CD1c-positive myeloid dendritic cell (primary cell): ENCODE measurements around the gene RERE.
"Not testable (repeated sequence)": the region's sequence is repeated elsewhere in the genome, so short reads cannot be mapped to it uniquely, and the experiment has no call there.

ENCODE experiments used
- DNase-seq: peaks from one replicate; pipeline ENCODE4 v3.0.0-alpha.2; 2016; ENCODE audit errors: extremely low spot score

Gene RERE

DNA sequence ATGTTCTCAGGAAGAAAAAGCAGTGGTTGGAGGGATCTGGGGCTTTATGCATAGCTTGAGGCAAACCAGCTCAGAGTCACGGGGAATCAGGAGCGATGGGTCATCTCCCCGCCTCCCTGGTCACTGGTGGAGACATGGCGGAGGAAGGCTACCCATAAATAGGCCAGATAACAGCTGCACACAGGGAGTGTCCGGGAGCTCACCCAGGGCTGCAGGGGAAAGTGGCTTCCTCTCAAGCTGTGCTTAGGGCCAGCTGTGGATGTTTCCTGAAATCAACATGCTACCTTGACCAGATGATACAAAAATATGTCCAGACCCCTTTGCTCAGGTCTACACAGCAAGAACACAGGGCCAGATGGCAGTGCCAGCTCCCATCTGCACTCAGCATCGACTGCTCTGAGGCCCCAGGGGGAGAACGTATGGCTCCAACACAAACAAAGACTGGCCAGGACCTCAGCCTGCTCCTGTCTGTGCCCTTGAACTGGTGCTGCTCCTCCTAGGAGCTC lies 27.1 kb upstream of the RERE start:
- no peak for DNase-seq

DNA sequence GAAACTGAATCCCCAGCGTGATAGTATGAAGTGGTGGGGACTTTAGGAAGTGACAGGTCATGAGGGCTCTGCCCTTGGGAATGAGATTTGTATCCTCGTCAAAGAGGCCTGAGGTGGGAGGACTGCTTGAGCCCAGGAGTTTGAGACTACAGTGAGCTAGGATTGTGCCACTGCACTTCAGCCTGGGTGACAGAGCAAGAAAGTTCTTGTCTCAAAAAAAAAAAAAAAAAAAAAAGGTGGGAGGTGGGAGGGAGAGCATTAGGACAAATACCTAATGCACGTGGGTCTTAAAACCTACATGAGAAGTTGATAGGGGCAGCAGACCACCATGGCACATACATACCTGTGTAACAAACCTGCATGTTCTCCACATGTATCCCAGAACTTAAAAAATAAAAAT lies 24.0 kb upstream of the RERE start:
- DNase-seq = no peak

GRCh38 chr1:8839990-8840389 lies 22.6 kb upstream of the RERE start:
- no peak for DNase-seq

DNA sequence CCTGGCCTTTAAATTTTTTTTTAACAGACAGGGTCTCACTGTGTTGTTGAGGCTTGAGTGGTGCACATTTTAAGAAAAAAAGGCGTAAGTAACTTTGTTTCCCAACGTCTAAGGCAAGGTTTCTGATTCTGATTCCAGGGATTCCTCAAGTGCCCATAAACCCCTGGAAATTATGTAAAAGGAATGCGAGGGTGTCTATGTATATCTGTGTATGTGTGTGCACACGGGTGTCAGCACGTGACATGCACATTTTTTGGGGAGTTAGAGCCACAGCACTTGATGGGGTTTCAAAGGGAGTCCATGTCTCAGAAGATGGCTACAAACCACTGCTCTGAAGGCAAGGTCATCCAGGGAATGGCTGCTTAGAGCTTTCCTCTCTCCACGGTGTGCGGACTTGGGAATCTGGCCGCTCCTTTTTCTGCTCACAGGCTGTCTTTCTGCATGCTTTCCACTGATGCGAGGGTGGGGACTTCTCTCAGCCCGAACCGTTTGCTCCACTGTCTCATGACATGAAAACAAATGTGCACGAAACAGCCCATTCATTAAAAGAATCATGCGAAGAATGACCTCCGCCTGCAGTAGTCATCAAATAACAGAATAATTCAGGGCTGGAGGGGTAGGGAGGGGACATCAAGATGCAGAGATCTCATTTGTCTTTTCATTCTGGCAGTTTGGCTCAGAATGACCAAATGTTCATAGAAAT lies 18.7 kb upstream of the RERE start:
- DNase-seq = no peak

DNA sequence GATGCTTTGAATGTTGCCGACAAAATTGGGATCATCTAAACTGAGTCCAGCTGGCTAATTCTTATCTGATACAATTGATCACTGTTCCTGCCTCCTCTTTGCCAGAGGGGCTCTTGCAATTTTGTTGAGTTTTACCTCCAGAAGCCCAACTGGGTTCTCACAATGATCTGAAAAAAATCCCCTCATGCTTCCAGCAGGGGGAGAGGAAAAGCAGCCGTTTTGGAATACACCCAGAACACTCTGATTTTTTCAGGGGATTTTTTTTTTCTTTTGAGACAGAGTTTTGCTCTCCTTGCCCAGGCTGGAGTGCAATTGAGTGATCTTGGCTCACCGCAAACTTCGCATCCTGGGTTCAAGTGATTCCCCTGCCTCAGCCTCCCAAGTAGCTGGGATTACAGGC lies 13.9 kb upstream of the RERE start:
- no peak for DNase-seq

GRCh38 chr1:8830732-8831131 lies 13.3 kb upstream of the RERE start:
- DNase-seq = not testable (repeated sequence)

DNA sequence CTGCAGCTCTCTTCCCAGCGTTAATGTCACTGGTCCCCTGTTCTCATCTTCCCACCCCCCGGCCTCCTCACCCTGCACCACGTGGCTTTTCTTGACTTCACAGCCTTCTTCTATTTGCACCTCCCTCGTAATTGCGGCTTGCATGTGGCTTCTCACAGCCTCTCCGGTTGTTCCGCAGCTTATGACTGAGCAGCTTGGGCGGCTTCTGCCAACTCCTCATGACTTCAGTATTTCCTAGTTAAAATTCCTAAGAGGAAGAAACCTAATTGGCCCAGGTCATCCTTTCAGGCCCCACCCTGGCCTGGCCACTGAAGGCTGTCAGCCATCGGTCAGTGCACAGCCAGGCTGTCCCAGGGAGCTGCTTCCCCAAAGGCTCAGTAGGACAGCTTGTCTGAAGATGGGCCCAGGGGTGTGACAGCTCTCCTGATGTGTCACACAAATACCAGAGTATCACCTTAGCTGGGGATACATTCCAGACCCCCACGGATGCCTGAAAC lies 8.6 kb upstream of the RERE start:
- DNase-seq = no peak

GRCh38 chr1:8823295-8823664 lies 5.8 kb upstream of the RERE start:
- no peak for DNase-seq

DNA sequence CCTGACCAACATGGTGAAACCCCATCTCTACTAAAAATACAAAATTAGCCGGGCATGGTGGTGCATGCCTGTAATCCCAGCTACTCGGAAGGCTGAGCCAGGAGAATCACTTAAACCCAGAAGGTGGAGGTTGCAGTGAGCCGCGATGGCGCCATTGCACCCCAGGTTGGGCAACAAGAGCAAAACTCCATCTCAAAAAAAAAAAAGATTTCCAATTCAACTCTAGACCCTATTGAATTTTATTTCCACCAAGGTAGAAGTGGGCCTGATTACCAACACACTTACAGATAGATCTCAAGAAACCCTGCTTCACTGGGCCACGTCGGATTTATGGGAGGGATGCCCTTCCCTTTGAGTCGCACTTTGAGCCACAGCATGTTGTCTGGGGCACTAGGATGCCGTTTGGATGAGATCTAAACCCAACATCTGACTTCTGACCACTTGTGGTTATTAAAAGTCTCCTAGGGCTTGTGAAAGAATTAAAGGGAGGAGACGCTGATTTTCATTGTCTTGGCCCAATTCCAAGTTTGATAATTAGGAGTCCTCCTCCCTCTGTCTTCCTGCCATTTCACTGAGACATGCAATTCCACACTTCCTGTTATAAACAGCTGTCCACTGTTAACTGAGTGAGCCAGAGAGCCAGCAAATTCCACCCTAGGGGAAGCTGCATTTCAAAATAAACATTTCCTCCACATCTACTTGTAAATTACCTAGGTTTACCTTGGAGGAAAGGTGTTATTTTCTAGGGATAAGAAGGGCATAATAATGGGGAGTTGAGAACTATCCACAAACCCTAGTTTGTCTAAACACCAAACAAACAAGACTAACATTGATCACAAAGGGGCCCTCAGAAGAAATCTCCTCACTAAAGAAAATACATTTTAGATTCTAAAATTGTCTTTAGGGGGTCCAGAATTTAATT lies 5.2 kb upstream of the RERE start:
- peak; percentile 39 for DNase-seq

DNA sequence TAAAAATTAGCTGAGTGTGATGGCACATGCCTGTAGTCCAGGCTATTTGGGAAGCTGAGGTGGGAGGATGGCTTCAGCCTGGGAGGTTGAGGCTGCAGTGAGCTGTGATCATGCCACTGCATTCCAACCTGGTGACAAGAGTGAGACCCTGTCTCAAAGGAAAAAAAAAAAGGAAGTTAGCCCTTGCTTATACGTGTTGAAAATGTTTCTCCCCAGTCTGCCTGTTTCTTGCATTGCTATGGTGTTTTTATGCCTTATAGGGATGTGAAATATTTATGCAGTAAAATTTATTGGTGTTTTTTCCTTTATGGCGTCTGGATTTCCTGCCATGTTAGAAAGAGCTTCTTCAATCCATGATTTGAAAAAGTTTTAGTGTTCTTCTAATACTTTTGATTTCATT lies 3.6 kb upstream of the RERE start:
- no peak for DNase-seq

GRCh38 chr1:8818789-8819188 lies 1.3 kb upstream of the RERE start:
- DNase-seq = not testable (repeated sequence)

- peak; percentile 48 for DNase-seq
Measured at GRCh38 chr1:8818325-8818775, 910 bp upstream of the RERE start.

GRCh38 chr1:8816831-8817411 lies 519 bp downstream of the RERE start:
- DNase-seq = peak; percentile 13

- no peak for DNase-seq
Measured at GRCh38 chr1:8816264-8816663, 1.2 kb downstream of the RERE start.

GRCh38 chr1:8815582-8816151 lies 1.8 kb downstream of the RERE start:
- no peak for DNase-seq

- DNase-seq = no peak
Measured at GRCh38 chr1:8814865-8815264, 2.6 kb downstream of the RERE start.

GRCh38 chr1:8813991-8814390 lies 3.4 kb downstream of the RERE start:
- no peak for DNase-seq

DNA sequence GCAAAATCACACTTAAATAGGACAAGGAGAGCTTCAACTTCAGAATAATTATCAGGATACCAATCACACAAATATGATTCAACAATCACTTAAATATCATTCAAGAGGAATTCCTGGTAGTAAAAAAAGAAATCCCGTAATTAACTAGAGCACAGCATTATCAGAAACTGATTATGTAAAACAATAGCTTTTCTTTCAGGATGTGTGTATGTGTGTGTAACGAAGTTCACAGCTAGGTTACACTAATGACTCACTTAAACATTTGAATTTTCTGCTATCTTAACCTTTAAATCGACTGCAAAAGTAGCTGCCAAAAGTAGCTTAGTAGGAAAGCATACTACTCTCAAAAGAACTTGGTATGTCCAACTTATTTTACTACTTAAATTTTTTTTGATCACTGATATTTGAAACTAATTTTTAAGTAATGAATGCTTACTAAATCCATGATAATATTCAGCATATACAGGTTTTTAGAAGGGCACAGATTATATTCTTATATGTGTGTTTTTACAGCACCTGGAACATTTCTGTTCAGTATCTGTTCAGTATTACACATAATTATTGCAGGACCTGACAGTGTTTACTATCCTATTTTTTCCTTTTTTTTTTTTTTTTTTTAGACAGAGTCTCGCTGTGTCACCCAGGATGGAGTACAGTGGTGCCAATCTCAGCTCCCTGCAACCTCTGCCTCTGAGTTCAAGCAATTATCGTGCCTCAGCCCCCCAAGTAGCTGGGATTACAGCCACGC lies 4.2 kb downstream of the RERE start:
- no peak for DNase-seq

- DNase-seq = no peak
Measured at GRCh38 chr1:8812081-8812480, 5.4 kb downstream of the RERE start.

- no peak for DNase-seq
Measured at GRCh38 chr1:8810987-8811386, 6.5 kb downstream of the RERE start.

- DNase-seq = no peak
Measured at GRCh38 chr1:8809342-8809736, 8.1 kb downstream of the RERE start.
